ENCODE measurements around the gene CPED1.

The CPED1 gene

GRCh38 chr7:121303422-121304101 is 315.1 kb downstream of the CPED1 start:
- H3K27ac ChIP-seq = no peak overlapping the region
- no peak for TF ChIP-seq ZFX (IDR thresholded peaks at IDR 0.05)
- no peak for TF ChIP-seq CTCF (conservative IDR thresholded peaks at IDR 0.05)

- TF ChIP-seq CTCF (conservative IDR thresholded peaks at IDR 0.05) = no peak
- no peak for TF ChIP-seq ZFX (IDR thresholded peaks at IDR 0.05)
- no peak overlapping the region for H3K27ac ChIP-seq
Observed at GRCh38 chr7:121304102-121304658, 315.7 kb downstream of the CPED1 start.

- TF ChIP-seq CTCF (conservative IDR thresholded peaks at IDR 0.05) (no peak), ZFX (IDR thresholded peaks at IDR 0.05) (no peak)
- H3K27ac ChIP-seq = no peak overlapping the region
Observed at GRCh38 chr7:121305109-121305508, 316.6 kb downstream of the CPED1 start.

- no peak overlapping the region for H3K27ac ChIP-seq
- TF ChIP-seq ZFX (IDR thresholded peaks at IDR 0.05) (no peak), CTCF (conservative IDR thresholded peaks at IDR 0.05) (no peak)
Observed at GRCh38 chr7:121306565-121306964, 318.1 kb downstream of the CPED1 start.

- no peak overlapping the region for H3K27ac ChIP-seq
- TF ChIP-seq ZFX (IDR thresholded peaks at IDR 0.05) (no peak), CTCF (conservative IDR thresholded peaks at IDR 0.05) (no peak)
Observed at GRCh38 chr7:121307021-121307574, 318.6 kb downstream of the CPED1 start.

- TF ChIP-seq CTCF (conservative IDR thresholded peaks at IDR 0.05) (no peak), ZFX (IDR thresholded peaks at IDR 0.05) (no peak)
- H3K27ac ChIP-seq = no peak overlapping the region
Observed at GRCh38 chr7:121313220-121313792, 324.8 kb downstream of the CPED1 start.

Data from C4-2B (cell line).